NB4 (cell line): ENCODE data around the gene ITGB4.

ENCODE experiments used
- DNase-seq: peaks from one replicate; pipeline ENCODE4 v3.0.0; 2010; ENCODE audit warnings: low read depth
- H3K4me3 ChIP-seq: one replicate; pipeline ENCODE4 v1.5.1; 2011; ENCODE audit warnings: mild to moderate bottlenecking, low read depth, low read length, moderate library complexity
- CTCF ChIP-seq: IDR thresholded peaks from one replicate; pipeline ENCODE4 v1.5.1; 2012; ENCODE audit warnings: low read depth, low read length
- MAX ChIP-seq: IDR thresholded peaks from 2 replicates; pipeline ENCODE4 v1.6.1; 2011; ENCODE audit warnings: low read depth, low read length
- MYC ChIP-seq: IDR thresholded peaks from 2 replicates; pipeline ENCODE4 v1.6.1; 2011; ENCODE audit warnings: low read depth, low read length
- POLR2A ChIP-seq: IDR thresholded peaks from 2 replicates; pipeline ENCODE4 v1.6.1; 2011; ENCODE audit warnings: mild to moderate bottlenecking; ENCODE audit not compliant: insufficient read length; ENCODE audit errors: extremely low read depth

Gene ITGB4

GRCh38 chr17:75694536-75694935 is 26.7 kb upstream of the ITGB4 start:
- DNase-seq, result no peak
- no peak overlapping the region for H3K4me3 ChIP-seq
- no peak for TF ChIP-seq MYC
- no peak for TF ChIP-seq POLR2A
- no peak for TF ChIP-seq CTCF
- TF ChIP-seq MAX, result no peak

- H3K4me3 ChIP-seq, result no peak overlapping the region
- no peak for DNase-seq
- TF ChIP-seq CTCF (no peak), POLR2A (no peak), MAX (no peak), MYC (no peak)
These were observed 26.0 kb upstream of the ITGB4 start for GRCh38 chr17:75695141-75695829.

GRCh38 chr17:75695830-75696271 is 25.4 kb upstream of the ITGB4 start:
- no peak overlapping the region for H3K4me3 ChIP-seq
- DNase-seq, result no peak
- no peak for TF ChIP-seq CTCF
- no peak for TF ChIP-seq POLR2A
- no peak for TF ChIP-seq MAX
- TF ChIP-seq MYC, result no peak

- TF ChIP-seq POLR2A (no peak), MAX (no peak), CTCF (no peak), MYC (no peak)
These were observed 23.5 kb upstream of the ITGB4 start for GRCh38 chr17:75697651-75698291.

GRCh38 chr17:75698659-75699058 is 22.6 kb upstream of the ITGB4 start:
- H3K4me3 ChIP-seq, result no peak overlapping the region
- no peak for DNase-seq
- no peak for TF ChIP-seq MYC
- no peak for TF ChIP-seq CTCF

More at GRCh38 chr17:75697651-75698291, 23.5 kb upstream of the ITGB4 start:
- DNase-seq, result no peak
- H3K4me3 ChIP-seq, result no peak overlapping the region

- TF ChIP-seq POLR2A, result no peak
- no peak for TF ChIP-seq MAX
- TF ChIP-seq CTCF, result no peak
- no peak for TF ChIP-seq MYC
- DNase-seq, result no peak
- no peak overlapping the region for H3K4me3 ChIP-seq
These were observed 20.0 kb upstream of the ITGB4 start for GRCh38 chr17:75701288-75701687.
